GM12892 (cell line): ENCODE results near the gene DKK1.

Experiments used
- POLR2A ChIP-seq: IDR thresholded peaks from 2 replicates; pipeline ENCODE4 v1.6.1; 2011; ENCODE audit warnings: low read depth, low read length, control low read depth
- POLR2AphosphoS5 ChIP-seq: IDR thresholded peaks from 2 replicates; pipeline ENCODE4 v1.6.1; 2011; ENCODE audit warnings: low read depth, low read length, control low read depth
- TAF1 ChIP-seq: IDR thresholded peaks from 2 replicates; pipeline ENCODE4 v1.6.1; 2011; ENCODE audit warnings: low read depth, mild to moderate bottlenecking, control low read depth, low read length, borderline replicate concordance

GRCh38 chr10:52318822-52319464 is 4.9 kb downstream of the DKK1 start:
- TF ChIP-seq POLR2AphosphoS5, result no peak
- TF ChIP-seq POLR2A, result no peak
- no peak for TF ChIP-seq TAF1
